HEK293 (cell line): Measurements from ENCODE around the gene AATF.

Source experiments
- CTCF ChIA-PET: fragments of 350-600 bp; formaldehyde crosslinking; extraction: SDS; loops from one replicate; lab custom pipeline; 2021; ENCODE audit warnings: antibody characterized with exemption; lab: Yijun Ruan, JAX
- POLR2A ChIA-PET: fragments of 300-600 bp; formaldehyde crosslinking; extraction: SDS; loops from one replicate; lab custom pipeline; 2020; ENCODE audit warnings: antibody characterized with exemption, inconsistent platforms; lab: Yijun Ruan, JAX
- H3K27ac ChIP-seq: fragments of 200-500 bp; sonication (Bioruptor generic); 2 replicates; pipeline ENCODE4 v1.5.1; 2014; ENCODE audit warnings: low read depth, low read length, control low read depth, inconsistent platforms; ENCODE audit errors: extremely low read depth
- H3K36me3 ChIP-seq, 2 experiments: fragments of 200-500 bp in 1 of 2; sonication (Bioruptor generic) in 1 of 2; 1 replicate in 1 of 2; 2 replicates in 1 of 2; pipeline ENCODE4 v1.5.1; 2014 to 2017; ENCODE audit warnings: inconsistent platforms in 2 of 2, low read length in 2 of 2; ENCODE audit not compliant: control insufficient read depth in 2 of 2, insufficient read depth in 1 of 2
- H3K4me1 ChIP-seq: fragments of 200-500 bp; sonication (Bioruptor generic); 2 replicates; pipeline ENCODE4 v1.5.1; 2014; ENCODE audit warnings: mild to moderate bottlenecking, low read length, inconsistent platforms; ENCODE audit not compliant: control insufficient read depth, insufficient read depth
- H3K4me3 ChIP-seq: 2 replicates; pipeline ENCODE4 v1.5.1; 2011; ENCODE audit warnings: low read depth, mild to moderate bottlenecking, control low read depth, low read length, moderate library complexity
- H3K9me3 ChIP-seq: fragments of 200-500 bp; sonication (Bioruptor generic); 2 replicates; pipeline ENCODE4 v1.5.1; 2014; ENCODE audit warnings: low read depth, low read length, inconsistent platforms; ENCODE audit not compliant: control insufficient read depth, insufficient read depth
- GLI4 ChIP-seq: fragments of 450-650 bp; formaldehyde crosslinking; IDR thresholded peaks from 2 replicates; pipeline ENCODE4 v1.5.1; 2016; ENCODE audit warnings: missing biosample characterization, missing genetic modification characterization
- HOXD13 ChIP-seq: sonication (generic); formaldehyde crosslinking; IDR thresholded peaks from 2 replicates; pipeline ENCODE4 v1.8.0; 2022; ENCODE audit warnings: missing genetic modification reagents, borderline replicate concordance
- KLF1 ChIP-seq: fragments of 450-650 bp; formaldehyde crosslinking; IDR thresholded peaks from 2 replicates; pipeline ENCODE4 v1.5.1; 2016; ENCODE audit warnings: missing biosample characterization, missing genetic modification characterization
- OSR2 ChIP-seq: fragments of 450-650 bp; formaldehyde crosslinking; IDR thresholded peaks from 2 replicates; pipeline ENCODE4 v1.5.1; 2016; ENCODE audit warnings: missing biosample characterization, missing genetic modification characterization
- YY1 ChIP-seq: fragments of 450-650 bp; formaldehyde crosslinking; IDR thresholded peaks from 2 replicates; pipeline ENCODE4 v1.5.1; 2018; ENCODE audit warnings: missing biosample characterization, missing genetic modification characterization
- ZBTB7A ChIP-seq: fragments of 450-650 bp; formaldehyde crosslinking; IDR thresholded peaks from 2 replicates; pipeline ENCODE4 v1.5.1; 2016; ENCODE audit warnings: low read depth, missing biosample characterization, missing genetic modification characterization
- ZFHX2 ChIP-seq: fragments of 450-650 bp; formaldehyde crosslinking; conservative IDR thresholded peaks from 2 replicates; pipeline ENCODE4 v1.5.1; 2016; ENCODE audit warnings: missing biosample characterization, missing genetic modification characterization
- ZFP37 ChIP-seq: fragments of 450-650 bp; formaldehyde crosslinking; IDR thresholded peaks from 2 replicates; pipeline ENCODE4 v1.5.1; 2016; ENCODE audit warnings: missing biosample characterization, missing genetic modification characterization
- ZFP41 ChIP-seq: fragments of 450-650 bp; formaldehyde crosslinking; IDR thresholded peaks from 2 replicates; pipeline ENCODE4 v1.5.1; 2016; ENCODE audit warnings: missing biosample characterization, missing genetic modification characterization, borderline replicate concordance
- ZFP69B ChIP-seq: fragments of 450-650 bp; formaldehyde crosslinking; IDR thresholded peaks from 2 replicates; pipeline ENCODE4 v1.5.1; 2016; ENCODE audit warnings: missing biosample characterization, missing genetic modification characterization
- ZNF214 ChIP-seq: fragments of 450-650 bp; formaldehyde crosslinking; IDR thresholded peaks from 2 replicates; pipeline ENCODE4 v1.5.1; 2017; ENCODE audit warnings: missing biosample characterization, mild to moderate bottlenecking, missing genetic modification characterization, borderline replicate concordance
- ZNF354C ChIP-seq: fragments of 450-650 bp; formaldehyde crosslinking; IDR thresholded peaks from 2 replicates; pipeline ENCODE4 v1.5.1; 2016; ENCODE audit warnings: missing biosample characterization, missing genetic modification characterization, low read depth, borderline replicate concordance
- ZNF530 ChIP-seq: fragments of 450-650 bp; formaldehyde crosslinking; IDR thresholded peaks from 2 replicates; pipeline ENCODE4 v1.5.1; 2016; ENCODE audit warnings: low read depth, missing biosample characterization, missing genetic modification characterization
- ZNF571 ChIP-seq: fragments of 450-650 bp; formaldehyde crosslinking; IDR thresholded peaks from 2 replicates; pipeline ENCODE4 v1.5.0; 2017; ENCODE audit warnings: missing biosample characterization, missing genetic modification characterization
- ZNF610 ChIP-seq: fragments of 450-650 bp; formaldehyde crosslinking; IDR thresholded peaks from 2 replicates; pipeline ENCODE4 v1.5.1; 2016; ENCODE audit warnings: missing biosample characterization, missing genetic modification characterization, borderline replicate concordance
- ZNF670 ChIP-seq: fragments of 450-650 bp; formaldehyde crosslinking; IDR thresholded peaks from 2 replicates; pipeline ENCODE4 v1.5.1; 2016; ENCODE audit warnings: missing biosample characterization, missing genetic modification characterization, low read depth
- TF ChIP-seq, protein P1 (sequence below): fragments of 450-650 bp; formaldehyde crosslinking; IDR thresholded peaks from 2 replicates; pipeline ENCODE4 v1.5.1; 2016; ENCODE audit warnings: missing biosample characterization, missing genetic modification characterization
- TF ChIP-seq, protein P2 (sequence below): fragments of 450-650 bp; formaldehyde crosslinking; IDR thresholded peaks from 2 replicates; pipeline ENCODE4 v1.5.1; 2016; ENCODE audit warnings: missing biosample characterization, missing genetic modification characterization
- TF ChIP-seq, protein P3 (sequence below): fragments of 450-650 bp; formaldehyde crosslinking; IDR thresholded peaks from 2 replicates; pipeline ENCODE4 v1.5.1; 2017; ENCODE audit warnings: missing biosample characterization, missing genetic modification characterization
- TF ChIP-seq, protein P4 (sequence below): fragments of 450-650 bp; formaldehyde crosslinking; IDR thresholded peaks from 2 replicates; pipeline ENCODE4 v1.5.1; 2016; ENCODE audit warnings: missing biosample characterization, missing genetic modification characterization

AATF gene

DNA sequence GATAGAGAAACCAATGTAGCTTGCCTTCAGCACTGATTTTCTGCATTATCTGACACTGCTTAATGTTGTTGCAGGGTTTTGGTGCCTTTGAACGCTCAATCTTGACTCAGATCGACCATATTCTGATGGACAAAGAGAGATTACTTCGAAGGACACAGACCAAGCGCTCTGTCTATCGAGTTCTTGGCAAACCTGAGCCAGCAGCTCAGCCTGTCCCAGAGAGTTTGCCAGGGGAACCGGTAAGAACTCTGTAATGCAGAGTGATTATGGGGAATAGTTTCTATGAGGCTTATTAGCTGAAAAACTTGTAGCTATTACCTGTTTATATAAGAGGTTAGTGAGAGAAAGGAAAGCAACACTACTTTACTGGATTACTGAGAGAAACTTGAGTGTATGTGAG lies 40.4 kb downstream of the AATF start:
- Histone ChIP-seq H3K4me1 (no peaks in the 10 kb centered on the region), H3K27ac (no peak overlapping the region), H3K4me3 (no peak overlapping the region), H3K36me3 (peaks cover 49 to 65% of the 10 kb centered on the region in 2 experiments), H3K9me3 (no peaks in the 10 kb centered on the region)
- ChIA-PET CTCF (interaction anchor here (0.8 to 1.9 kb wide), 2 partner anchors 27 to 58 kb away, joined by 3 to 5 read pairs; no protein-coding TSS in a partner anchor), POLR2A (no interaction called here)
- no peak for TF ChIP-seq ZNF610
- TF ChIP-seq, protein P1, sequence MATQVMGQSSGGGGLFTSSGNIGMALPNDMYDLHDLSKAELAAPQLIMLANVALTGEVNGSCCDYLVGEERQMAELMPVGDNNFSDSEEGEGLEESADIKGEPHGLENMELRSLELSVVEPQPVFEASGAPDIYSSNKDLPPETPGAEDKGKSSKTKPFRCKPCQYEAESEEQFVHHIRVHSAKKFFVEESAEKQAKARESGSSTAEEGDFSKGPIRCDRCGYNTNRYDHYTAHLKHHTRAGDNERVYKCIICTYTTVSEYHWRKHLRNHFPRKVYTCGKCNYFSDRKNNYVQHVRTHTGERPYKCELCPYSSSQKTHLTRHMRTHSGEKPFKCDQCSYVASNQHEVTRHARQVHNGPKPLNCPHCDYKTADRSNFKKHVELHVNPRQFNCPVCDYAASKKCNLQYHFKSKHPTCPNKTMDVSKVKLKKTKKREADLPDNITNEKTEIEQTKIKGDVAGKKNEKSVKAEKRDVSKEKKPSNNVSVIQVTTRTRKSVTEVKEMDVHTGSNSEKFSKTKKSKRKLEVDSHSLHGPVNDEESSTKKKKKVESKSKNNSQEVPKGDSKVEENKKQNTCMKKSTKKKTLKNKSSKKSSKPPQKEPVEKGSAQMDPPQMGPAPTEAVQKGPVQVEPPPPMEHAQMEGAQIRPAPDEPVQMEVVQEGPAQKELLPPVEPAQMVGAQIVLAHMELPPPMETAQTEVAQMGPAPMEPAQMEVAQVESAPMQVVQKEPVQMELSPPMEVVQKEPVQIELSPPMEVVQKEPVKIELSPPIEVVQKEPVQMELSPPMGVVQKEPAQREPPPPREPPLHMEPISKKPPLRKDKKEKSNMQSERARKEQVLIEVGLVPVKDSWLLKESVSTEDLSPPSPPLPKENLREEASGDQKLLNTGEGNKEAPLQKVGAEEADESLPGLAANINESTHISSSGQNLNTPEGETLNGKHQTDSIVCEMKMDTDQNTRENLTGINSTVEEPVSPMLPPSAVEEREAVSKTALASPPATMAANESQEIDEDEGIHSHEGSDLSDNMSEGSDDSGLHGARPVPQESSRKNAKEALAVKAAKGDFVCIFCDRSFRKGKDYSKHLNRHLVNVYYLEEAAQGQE: no peak
- no peak for TF ChIP-seq ZFP69B
- no peak for TF ChIP-seq ZFP41 (tag by site-specific recombination)
- no peak for TF ChIP-seq ZNF214 (tag by site-specific recombination)
- TF ChIP-seq ZFP37 (tag by site-specific recombination): no peak
- TF ChIP-seq, protein P2, sequence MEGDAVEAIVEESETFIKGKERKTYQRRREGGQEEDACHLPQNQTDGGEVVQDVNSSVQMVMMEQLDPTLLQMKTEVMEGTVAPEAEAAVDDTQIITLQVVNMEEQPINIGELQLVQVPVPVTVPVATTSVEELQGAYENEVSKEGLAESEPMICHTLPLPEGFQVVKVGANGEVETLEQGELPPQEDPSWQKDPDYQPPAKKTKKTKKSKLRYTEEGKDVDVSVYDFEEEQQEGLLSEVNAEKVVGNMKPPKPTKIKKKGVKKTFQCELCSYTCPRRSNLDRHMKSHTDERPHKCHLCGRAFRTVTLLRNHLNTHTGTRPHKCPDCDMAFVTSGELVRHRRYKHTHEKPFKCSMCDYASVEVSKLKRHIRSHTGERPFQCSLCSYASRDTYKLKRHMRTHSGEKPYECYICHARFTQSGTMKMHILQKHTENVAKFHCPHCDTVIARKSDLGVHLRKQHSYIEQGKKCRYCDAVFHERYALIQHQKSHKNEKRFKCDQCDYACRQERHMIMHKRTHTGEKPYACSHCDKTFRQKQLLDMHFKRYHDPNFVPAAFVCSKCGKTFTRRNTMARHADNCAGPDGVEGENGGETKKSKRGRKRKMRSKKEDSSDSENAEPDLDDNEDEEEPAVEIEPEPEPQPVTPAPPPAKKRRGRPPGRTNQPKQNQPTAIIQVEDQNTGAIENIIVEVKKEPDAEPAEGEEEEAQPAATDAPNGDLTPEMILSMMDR (tag by site-specific recombination): no peak
- no peak for TF ChIP-seq ZNF530 (tag by site-specific recombination)

DNA sequence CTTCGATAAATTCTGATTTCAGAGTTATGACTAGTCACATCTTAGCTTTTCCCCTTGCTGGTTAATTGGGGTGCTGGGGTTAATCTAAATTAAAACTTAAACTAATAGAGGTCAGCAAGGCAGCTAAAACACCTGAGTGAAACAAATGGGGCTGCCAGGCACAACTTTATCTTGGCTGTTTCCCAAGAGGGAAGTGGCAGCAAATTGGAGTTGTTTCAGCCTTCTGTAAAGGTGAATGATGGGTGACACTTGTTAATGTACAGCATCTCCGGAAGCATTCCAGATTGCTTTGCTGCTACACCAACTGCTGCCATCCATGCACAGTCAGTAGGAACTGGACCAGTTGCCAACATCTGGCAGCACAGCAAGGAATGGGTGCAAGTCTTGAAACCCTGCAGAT lies 43.9 kb downstream of the AATF start:
- POLR2A ChIA-PET: interaction anchor here (0.7 kb wide), 1 partner anchor 15 kb away, joined by 4 read pairs; no protein-coding TSS in a partner anchor
- CTCF ChIA-PET: interaction anchor here (0.5 to 1.5 kb wide), 3 partner anchors 10 to 55 kb away, joined by 3 to 5 read pairs (median 3); no protein-coding TSS in a partner anchor
- no peaks in the 10 kb centered on the region for H3K9me3 ChIP-seq

DNA sequence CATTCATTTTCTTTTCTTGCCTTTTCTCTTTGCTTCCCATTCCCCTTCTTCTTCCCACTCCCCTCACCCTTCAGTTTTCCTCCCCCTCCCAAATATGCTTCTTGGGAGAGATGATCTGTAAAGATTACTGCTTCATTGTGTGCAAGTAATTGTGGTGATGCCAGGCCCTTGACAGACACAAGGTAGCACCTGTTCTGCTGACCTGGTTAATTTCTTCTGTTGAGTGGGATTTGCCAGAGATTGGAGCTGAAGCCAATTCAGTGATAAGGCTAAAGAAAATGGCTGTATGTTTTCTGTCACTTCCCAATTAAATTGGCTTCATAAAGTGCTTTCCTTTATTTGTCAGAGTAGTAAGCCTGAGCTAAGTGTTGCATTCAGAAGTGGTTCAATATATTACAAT lies 44.5 kb downstream of the AATF start:
- TF ChIP-seq, protein P3, sequence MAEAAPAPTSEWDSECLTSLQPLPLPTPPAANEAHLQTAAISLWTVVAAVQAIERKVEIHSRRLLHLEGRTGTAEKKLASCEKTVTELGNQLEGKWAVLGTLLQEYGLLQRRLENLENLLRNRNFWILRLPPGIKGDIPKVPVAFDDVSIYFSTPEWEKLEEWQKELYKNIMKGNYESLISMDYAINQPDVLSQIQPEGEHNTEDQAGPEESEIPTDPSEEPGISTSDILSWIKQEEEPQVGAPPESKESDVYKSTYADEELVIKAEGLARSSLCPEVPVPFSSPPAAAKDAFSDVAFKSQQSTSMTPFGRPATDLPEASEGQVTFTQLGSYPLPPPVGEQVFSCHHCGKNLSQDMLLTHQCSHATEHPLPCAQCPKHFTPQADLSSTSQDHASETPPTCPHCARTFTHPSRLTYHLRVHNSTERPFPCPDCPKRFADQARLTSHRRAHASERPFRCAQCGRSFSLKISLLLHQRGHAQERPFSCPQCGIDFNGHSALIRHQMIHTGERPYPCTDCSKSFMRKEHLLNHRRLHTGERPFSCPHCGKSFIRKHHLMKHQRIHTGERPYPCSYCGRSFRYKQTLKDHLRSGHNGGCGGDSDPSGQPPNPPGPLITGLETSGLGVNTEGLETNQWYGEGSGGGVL (tag by site-specific recombination): no peak
- TF ChIP-seq ZFHX2: no peak
- TF ChIP-seq ZBTB7A (tag by site-specific recombination): no peak
- TF ChIP-seq YY1 (tag by site-specific recombination): no peak
- TF ChIP-seq, protein P4, sequence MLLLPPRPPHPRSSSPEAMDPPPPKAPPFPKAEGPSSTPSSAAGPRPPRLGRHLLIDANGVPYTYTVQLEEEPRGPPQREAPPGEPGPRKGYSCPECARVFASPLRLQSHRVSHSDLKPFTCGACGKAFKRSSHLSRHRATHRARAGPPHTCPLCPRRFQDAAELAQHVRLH: no peak
- no peak for TF ChIP-seq ZNF670 (tag by site-specific recombination)
- CTCF ChIA-PET: interaction anchor here (0.5 to 1.5 kb wide), 3 partner anchors 10 to 55 kb away, joined by 3 to 5 read pairs (median 3); no protein-coding TSS in a partner anchor
- POLR2A ChIA-PET: no interaction called here
- H3K36me3 ChIP-seq: peaks cover 59 to 85% of the 10 kb centered on the region in 2 experiments
- no peak overlapping the region for H3K4me3 ChIP-seq
- H3K27ac ChIP-seq: no peak overlapping the region
- H3K9me3 ChIP-seq: no peaks in the 10 kb centered on the region
- no peaks in the 10 kb centered on the region for H3K4me1 ChIP-seq

More for the DNA sequence above, 43.9 kb downstream of the AATF start:
- H3K4me1 ChIP-seq: no peaks in the 10 kb centered on the region
- no peak overlapping the region for H3K27ac ChIP-seq
- H3K36me3 ChIP-seq: peaks cover 60 to 84% of the 10 kb centered on the region in 2 experiments
- TF ChIP-seq OSR2 (tag by site-specific recombination) (peak; percentile 79), KLF1 (no peak), HOXD13 (CRISPR knock-in tag) (no peak), ZNF354C (no peak), GLI4 (no peak), ZNF571 (tag by site-specific recombination) (no peak)
- TF ChIP-seq, all 188 proteins: peak for 1
- no peak overlapping the region for H3K4me3 ChIP-seq
